Muscle layer of colon (tissue), 2 donors: ENCODE results near the gene GPR18.

Experiments
- H3K27ac ChIP-seq: one replicate; pipeline ENCODE4 v1.7.0; 2013; ENCODE audit warnings: low read depth, mild to moderate bottlenecking, low read length, moderate library complexity
- H3K27me3 ChIP-seq, 2 donors: one replicate each; pipeline ENCODE4 v1.7.0; 2013; ENCODE audit warnings: low read length in 2 of 2, mild to moderate bottlenecking in 2 of 2; ENCODE audit not compliant: insufficient read depth in 2 of 2, control insufficient read depth in 1 of 2
- H3K36me3 ChIP-seq: one replicate; pipeline ENCODE4 v1.7.0; 2013; ENCODE audit warnings: mild to moderate bottlenecking, low read length; ENCODE audit not compliant: insufficient read depth
- H3K4me1 ChIP-seq: one replicate; pipeline ENCODE4 v1.7.0; 2013; ENCODE audit warnings: mild to moderate bottlenecking, low read length; ENCODE audit not compliant: insufficient read depth
- H3K4me3 ChIP-seq, 2 donors: one replicate each; pipeline ENCODE4 v1.7.0; 2013; ENCODE audit warnings: low read length in 2 of 2, low read depth in 1 of 2, mild to moderate bottlenecking in 1 of 2, moderate library complexity in 1 of 2
- H3K9ac ChIP-seq: one replicate; pipeline ENCODE4 v1.7.0; 2013; ENCODE audit warnings: low read length
- H3K9me3 ChIP-seq: one replicate; pipeline ENCODE4 v1.7.0; 2013; ENCODE audit warnings: mild to moderate bottlenecking, low read length
- donor health status: abdominal sarcoma.
- donor health status: Adenocarcinoma of cecum.

GPR18 gene

DNA sequence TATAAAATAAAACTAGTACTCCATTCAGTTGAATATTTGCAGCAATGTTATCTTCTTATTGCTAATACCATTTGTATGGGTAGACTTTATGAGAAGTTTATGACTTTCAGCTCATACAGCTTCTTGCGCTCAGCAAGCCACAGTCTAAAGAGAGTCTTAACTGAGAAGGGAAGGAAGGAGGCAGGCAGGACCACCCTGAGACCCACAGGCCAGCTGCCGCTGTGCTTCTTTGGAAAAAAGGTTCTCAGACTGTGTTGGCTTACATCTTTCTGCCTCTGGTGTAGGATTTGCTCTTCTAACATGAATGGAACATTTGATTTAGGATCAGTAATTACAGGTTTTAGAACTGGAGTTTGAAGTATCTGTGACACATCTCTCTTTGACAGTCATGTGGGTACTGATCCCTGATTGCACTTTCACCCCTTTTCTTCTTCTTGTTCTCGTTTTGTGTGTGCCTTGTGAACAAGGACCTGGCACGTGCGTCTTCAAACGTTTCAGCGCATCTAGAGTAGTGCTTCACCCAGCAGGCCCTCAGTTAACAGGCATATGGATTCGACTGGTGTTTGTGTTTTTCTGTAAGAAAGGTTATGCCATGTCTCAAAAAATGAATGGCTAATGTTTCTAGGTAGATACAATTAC is 7.1 kb upstream of the GPR18 start:
- no peaks in the 10 kb centered on the region for H3K27me3 ChIP-seq
- H3K9me3 ChIP-seq: no peaks in the 10 kb centered on the region
- H3K27ac ChIP-seq: no peak overlapping the region
- peaks cover 14% of the 10 kb centered on the region for H3K4me1 ChIP-seq
- H3K4me3 ChIP-seq: no peak overlapping the region
- H3K36me3 ChIP-seq: no peaks in the 10 kb centered on the region
- H3K9ac ChIP-seq: no peak overlapping the region

DNA sequence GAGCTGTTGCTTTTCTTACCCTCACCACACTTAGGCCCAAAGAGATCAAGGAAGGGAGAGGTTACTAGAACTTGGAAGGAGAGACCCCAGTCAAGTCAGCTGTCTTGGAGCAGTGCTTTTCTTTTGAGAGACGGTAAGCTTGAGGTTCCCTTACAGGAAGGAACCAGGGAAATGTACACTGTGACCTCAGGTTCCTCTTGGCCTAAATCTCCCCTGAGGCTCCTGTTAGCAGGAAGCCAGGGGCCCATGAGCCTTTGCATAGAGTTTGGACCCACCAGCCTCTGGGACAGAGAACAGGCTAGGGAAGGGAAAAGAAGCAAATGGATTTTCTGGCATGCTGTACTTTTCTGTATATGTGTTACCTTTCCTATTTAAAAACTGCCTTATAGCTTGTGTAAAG is 5.9 kb upstream of the GPR18 start:
- no peak overlapping the region for H3K27ac ChIP-seq

DNA sequence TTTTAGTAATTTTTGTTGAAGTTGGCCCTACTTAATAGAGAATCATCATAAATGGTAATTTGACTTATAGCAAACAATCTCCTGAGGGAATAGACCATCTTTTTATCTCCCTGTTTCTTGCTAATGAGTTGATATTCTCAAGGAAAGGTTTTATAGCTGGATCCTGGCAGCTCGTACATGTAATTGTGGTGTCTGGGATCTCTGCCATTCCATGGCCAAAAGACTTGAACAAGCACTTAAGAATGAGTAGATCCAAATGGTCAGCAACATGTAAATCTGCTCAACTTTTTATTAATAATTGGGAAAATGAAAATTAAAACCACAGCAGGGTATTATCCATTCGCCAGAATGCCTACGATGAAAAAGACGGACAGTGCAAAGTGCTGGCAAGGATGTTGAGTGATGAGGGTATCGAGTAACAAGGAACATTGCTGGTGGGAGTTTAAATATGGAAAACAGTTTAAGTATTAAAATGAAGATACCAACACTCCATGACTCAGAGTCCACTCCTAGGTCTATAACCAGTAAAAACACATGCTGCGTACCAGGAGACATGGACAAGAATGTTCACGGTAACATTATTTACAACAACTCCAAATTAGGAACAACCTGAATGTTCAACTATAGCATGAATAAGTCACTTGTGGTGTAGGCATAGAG is 5.1 kb upstream of the GPR18 start:
- Histone ChIP-seq H3K27me3 (no peaks in the 10 kb centered on the region), H3K9ac (no peak overlapping the region), H3K4me3 (no peak overlapping the region), H3K9me3 (no peaks in the 10 kb centered on the region), H3K36me3 (no peaks in the 10 kb centered on the region), H3K4me1 (peaks cover 14% of the 10 kb centered on the region), H3K27ac (no peak overlapping the region)

More for the DNA sequence above, 5.9 kb upstream of the GPR18 start:
- Histone ChIP-seq H3K4me1 (peaks cover 14% of the 10 kb centered on the region), H3K9ac (no peak overlapping the region), H3K4me3 (no peak overlapping the region), H3K9me3 (no peaks in the 10 kb centered on the region), H3K36me3 (no peaks in the 10 kb centered on the region), H3K27me3 (no peaks in the 10 kb centered on the region)

DNA sequence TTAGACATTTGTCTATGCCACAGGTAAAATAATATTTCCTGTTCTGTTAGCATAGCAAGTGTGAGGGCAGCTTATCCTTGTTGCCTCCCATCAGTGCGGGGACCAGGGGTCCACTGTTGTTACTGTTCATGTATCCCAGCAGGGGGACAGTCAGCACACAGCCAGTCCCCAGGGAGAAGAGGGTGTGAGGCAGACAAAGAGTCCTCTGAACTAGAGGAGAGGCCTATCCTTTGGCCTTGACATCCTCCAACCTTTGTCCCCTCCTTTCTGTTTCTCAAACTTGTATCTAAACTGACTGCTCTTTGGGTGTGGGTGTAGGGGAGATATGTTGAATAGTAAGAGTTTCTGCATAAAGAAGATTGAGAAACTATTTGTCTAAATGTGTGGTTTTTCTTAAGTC is 2.9 kb upstream of the GPR18 start:
- Histone ChIP-seq H3K9me3 (no peaks in the 10 kb centered on the region), H3K4me3 (no peak overlapping the region), H3K27ac (no peak overlapping the region), H3K36me3 (no peaks in the 10 kb centered on the region), H3K9ac (no peak overlapping the region), H3K4me1 (peaks cover 14% of the 10 kb centered on the region), H3K27me3 (no peaks in the 10 kb centered on the region)

DNA sequence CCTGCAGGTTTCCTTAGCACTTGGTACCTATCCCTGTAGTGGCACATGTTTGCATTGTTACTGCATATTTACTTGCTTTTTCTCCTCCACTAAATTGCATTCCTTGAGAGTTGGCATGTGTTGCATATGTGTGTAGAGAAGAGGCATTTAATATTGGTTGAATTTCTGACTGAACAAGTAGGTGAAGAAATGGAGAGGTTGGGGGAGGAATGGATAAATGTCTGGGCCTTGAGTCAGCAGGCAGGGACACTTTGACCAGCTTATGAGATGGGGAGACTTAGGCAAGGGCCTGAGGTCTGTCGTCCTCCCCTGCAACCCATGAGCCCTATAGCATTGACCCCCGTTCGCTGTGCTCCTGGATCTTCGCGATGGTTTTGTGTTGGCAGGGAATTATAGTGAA is 2.0 kb upstream of the GPR18 start:
- no peaks in the 10 kb centered on the region for H3K27me3 ChIP-seq
- H3K4me3 ChIP-seq: no peak overlapping the region
- no peak overlapping the region for H3K9ac ChIP-seq
- H3K36me3 ChIP-seq: no peaks in the 10 kb centered on the region
- H3K4me1 ChIP-seq: peaks cover 14% of the 10 kb centered on the region
- no peak overlapping the region for H3K27ac ChIP-seq
- H3K9me3 ChIP-seq: no peaks in the 10 kb centered on the region

DNA sequence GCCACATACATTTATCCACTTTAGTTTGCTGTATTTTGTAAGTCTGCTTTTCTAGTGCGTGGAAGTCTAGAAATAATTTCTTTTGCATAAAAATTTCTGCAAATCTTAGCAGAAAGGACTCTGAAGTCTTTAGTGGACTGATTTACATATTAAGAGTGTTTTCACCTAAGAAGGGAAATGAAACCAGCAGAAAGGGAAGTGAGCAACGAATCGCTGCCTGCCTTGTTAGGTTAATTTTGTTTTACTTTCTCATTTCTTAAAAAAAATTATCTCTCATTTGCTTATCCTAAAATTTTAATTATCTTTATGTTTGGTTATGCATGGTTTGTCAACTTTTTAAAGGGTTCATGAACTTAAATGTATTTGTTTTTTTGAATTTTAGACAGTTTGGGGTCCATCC is 767 bp upstream of the GPR18 start:
- Histone ChIP-seq H3K9ac (no peak overlapping the region), H3K27me3 (no peaks in the 10 kb centered on the region), H3K4me3 (no peak overlapping the region), H3K27ac (no peak overlapping the region), H3K36me3 (no peaks in the 10 kb centered on the region), H3K4me1 (peaks cover 13% of the 10 kb centered on the region), H3K9me3 (no peaks in the 10 kb centered on the region)

DNA sequence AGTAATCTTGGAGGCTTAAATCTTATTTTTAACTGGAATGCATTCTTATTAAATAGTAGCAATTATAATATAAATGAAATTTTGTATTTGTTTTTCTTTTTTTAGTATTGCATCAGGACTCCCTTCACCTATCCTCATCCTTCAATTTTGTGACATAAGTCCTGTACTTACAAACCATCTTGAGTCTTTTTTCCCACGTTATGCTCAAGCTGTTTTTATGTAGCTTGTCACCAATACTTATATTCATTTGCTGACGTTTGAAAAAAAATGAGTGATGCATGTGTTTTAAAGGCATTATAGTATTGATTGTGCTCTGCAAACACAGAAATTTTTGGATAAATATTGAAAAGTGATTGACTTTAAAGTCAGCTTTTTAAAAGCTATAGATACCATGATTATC is 888 bp downstream of the GPR18 start:
- Histone ChIP-seq H3K27ac (no peak overlapping the region), H3K4me3 (no peak overlapping the region), H3K4me1 (no peaks in the 10 kb centered on the region)

DNA sequence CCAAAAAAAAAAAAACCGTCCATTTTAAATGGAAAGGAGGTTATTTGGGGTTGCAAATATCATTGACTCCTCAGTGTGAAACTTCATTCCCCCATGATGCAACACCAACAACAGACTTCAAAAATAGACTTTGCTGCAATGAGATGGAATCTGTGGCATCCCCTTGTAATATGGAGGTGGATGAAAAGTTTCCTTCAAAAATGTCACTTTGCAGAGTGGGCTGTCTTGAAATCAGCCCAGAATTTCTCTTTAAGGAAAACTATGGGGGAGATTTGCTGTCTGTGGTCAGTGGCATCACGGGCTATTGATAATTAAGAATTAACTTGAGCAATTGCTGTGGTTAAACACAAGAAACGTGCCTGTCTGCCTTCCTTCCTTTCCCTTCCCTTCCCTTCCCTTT is 1.5 kb downstream of the GPR18 start:
- no peaks in the 10 kb centered on the region for H3K36me3 ChIP-seq
- H3K9me3 ChIP-seq: no peaks in the 10 kb centered on the region
- H3K27ac ChIP-seq: no peak overlapping the region
- H3K27me3 ChIP-seq: no peaks in the 10 kb centered on the region
- no peak overlapping the region for H3K9ac ChIP-seq
- no peak overlapping the region for H3K4me3 ChIP-seq
- H3K4me1 ChIP-seq: no peaks in the 10 kb centered on the region

More for the DNA sequence above, 888 bp downstream of the GPR18 start:
- Histone ChIP-seq H3K9ac (no peak overlapping the region), H3K36me3 (no peaks in the 10 kb centered on the region), H3K9me3 (no peaks in the 10 kb centered on the region), H3K27me3 (no peaks in the 10 kb centered on the region)

DNA sequence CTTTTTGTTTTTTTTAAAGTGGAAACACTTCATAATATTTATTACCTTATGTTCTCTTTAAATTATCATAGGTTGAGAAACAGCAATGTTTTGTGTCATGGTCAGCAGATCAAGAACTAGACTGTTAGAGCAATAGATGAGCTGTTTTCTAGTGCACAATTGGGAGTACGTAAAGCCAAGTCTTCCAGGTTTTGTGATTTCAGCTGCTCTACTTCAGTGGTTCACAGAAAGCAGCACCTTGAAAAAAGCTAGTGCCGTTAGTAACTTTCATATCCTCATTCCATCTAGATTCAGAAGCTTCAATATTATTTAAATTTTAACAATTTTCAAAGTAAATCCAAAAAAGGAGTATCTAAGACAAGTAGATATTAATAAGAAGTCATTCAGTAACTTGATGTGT is 1.9 kb downstream of the GPR18 start:
- Histone ChIP-seq H3K9me3 (no peaks in the 10 kb centered on the region), H3K9ac (no peak overlapping the region), H3K36me3 (no peaks in the 10 kb centered on the region), H3K27me3 (no peaks in the 10 kb centered on the region), H3K4me3 (no peak overlapping the region), H3K27ac (no peak overlapping the region), H3K4me1 (no peaks in the 10 kb centered on the region)

DNA sequence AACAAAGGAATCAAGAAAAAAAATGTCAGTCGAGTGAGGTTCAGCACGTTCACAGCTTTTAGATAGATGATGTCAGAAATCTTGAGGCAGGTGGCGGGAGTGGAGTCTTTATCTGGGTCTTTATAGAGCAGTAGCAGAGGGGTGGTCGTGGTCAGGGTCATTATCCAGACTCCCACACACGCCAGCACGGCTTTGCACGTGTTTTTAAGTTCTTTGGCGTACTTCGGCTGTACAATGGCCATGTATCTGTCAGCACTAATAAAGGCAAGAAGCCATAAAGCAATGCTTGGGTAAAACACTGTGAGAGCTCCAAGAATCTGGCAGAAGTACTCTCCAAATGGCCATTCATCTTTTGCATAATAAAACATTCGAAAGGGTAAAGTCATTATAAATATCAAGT is 2.9 kb downstream of the GPR18 start:
- H3K27ac ChIP-seq: no peak overlapping the region
- no peaks in the 10 kb centered on the region for H3K9me3 ChIP-seq
- H3K27me3 ChIP-seq: no peaks in the 10 kb centered on the region
- no peak overlapping the region for H3K4me3 ChIP-seq
- no peak overlapping the region for H3K9ac ChIP-seq
- H3K36me3 ChIP-seq: no peaks in the 10 kb centered on the region
- no peaks in the 10 kb centered on the region for H3K4me1 ChIP-seq

DNA sequence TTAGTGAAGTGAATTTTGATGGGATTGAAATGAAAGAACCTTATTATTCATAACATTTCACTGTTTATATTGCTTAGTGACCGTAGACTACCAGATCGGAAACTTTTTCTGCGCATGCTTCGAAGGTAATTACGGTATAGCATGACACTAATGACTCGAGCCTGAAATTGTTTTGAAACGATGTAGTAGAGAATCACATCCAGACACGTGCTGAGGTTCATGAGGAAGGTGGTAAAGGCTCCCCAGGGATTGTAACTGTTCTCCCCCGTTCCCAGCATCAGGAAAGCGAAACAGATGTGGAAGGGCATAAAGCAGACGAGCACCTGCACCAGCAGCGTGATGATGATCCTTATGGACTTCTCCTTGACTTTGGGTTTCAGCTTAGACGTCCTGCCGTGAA is 3.3 kb downstream of the GPR18 start:
- Histone ChIP-seq H3K27me3 (no peaks in the 10 kb centered on the region), H3K4me1 (no peaks in the 10 kb centered on the region), H3K9me3 (no peaks in the 10 kb centered on the region), H3K4me3 (no peak overlapping the region), H3K9ac (no peak overlapping the region), H3K27ac (no peak overlapping the region), H3K36me3 (no peaks in the 10 kb centered on the region)

DNA sequence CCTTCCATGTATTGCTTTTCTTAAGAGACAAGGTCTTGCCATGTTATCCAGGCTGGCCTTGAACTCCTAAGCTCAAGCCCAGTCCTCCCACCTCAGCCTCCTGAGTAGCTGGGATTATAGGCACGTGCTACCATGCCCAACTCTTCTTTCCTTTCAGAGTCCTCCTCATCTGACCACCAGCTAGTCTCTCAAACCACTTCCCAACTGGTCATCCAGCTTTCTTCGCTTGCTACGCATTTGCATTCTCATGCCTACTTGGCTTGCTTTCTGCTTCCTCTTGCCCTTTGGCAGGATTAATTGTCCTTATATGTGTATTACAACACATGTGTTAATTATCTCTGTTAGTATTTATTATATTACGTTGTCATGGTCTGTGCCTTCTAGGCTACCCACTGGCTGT is 6.3 kb downstream of the GPR18 start:
- Histone ChIP-seq H3K36me3 (no peaks in the 10 kb centered on the region), H3K9ac (no peak overlapping the region), H3K27ac (no peak overlapping the region), H3K9me3 (no peaks in the 10 kb centered on the region), H3K27me3 (no peaks in the 10 kb centered on the region), H3K4me3 (no peak overlapping the region), H3K4me1 (no peaks in the 10 kb centered on the region)
